HG03025 (cell line): ENCODE results near the gene LMCD1.

Experiments used
- ATAC-seq: cut with Tn5 transposase; IDR thresholded peaks from one replicate; pipeline ENCODE4 v1.9.1; 2021; ENCODE audit warnings: mild to moderate bottlenecking, moderate library complexity; ENCODE audit not compliant: unreplicated experiment, low FRiP score

The LMCD1 gene

GRCh38 chr3:8482960-8483665 lies 18.5 kb upstream of the LMCD1 start:
- no peak for ATAC-seq

- no peak for ATAC-seq
Observed at GRCh38 chr3:8484409-8485140, 17.0 kb upstream of the LMCD1 start.

- no peak for ATAC-seq
Observed at GRCh38 chr3:8485141-8485870, 16.3 kb upstream of the LMCD1 start.

GRCh38 chr3:8485943-8486342 lies 15.7 kb upstream of the LMCD1 start:
- ATAC-seq = no peak

GRCh38 chr3:8486434-8486833 lies 15.2 kb upstream of the LMCD1 start:
- no peak for ATAC-seq

- no peak for ATAC-seq
Observed at GRCh38 chr3:8486936-8487335, 14.7 kb upstream of the LMCD1 start.

- no peak for ATAC-seq
Observed at GRCh38 chr3:8488411-8488810, 13.2 kb upstream of the LMCD1 start.

GRCh38 chr3:8488877-8489276 lies 12.7 kb upstream of the LMCD1 start:
- no peak for ATAC-seq

GRCh38 chr3:8489278-8489792 lies 12.3 kb upstream of the LMCD1 start:
- ATAC-seq = no peak

GRCh38 chr3:8490079-8490552 lies 11.5 kb upstream of the LMCD1 start:
- no peak for ATAC-seq

- no peak for ATAC-seq
Observed at GRCh38 chr3:8491271-8492144, 10.1 kb upstream of the LMCD1 start.

- ATAC-seq = no peak
Observed at GRCh38 chr3:8492744-8493511, 8.7 kb upstream of the LMCD1 start.

- ATAC-seq = no peak
Observed at GRCh38 chr3:8493744-8494143, 7.9 kb upstream of the LMCD1 start.

- no peak for ATAC-seq
Observed at GRCh38 chr3:8494327-8494726, 7.3 kb upstream of the LMCD1 start.

GRCh38 chr3:8497582-8497981 lies 4.0 kb upstream of the LMCD1 start:
- no peak for ATAC-seq

GRCh38 chr3:8499181-8499611 lies 2.4 kb upstream of the LMCD1 start:
- ATAC-seq = no peak

GRCh38 chr3:8500319-8500988 lies 1.2 kb upstream of the LMCD1 start:
- no peak for ATAC-seq

GRCh38 chr3:8500989-8501370 lies 643 bp upstream of the LMCD1 start:
- no peak for ATAC-seq

GRCh38 chr3:8503461-8503860 lies 1.8 kb downstream of the LMCD1 start:
- ATAC-seq = no peak
